Thoracic aorta (tissue), 2 donors: Measurements from ENCODE around the gene WDR44. TPM values are rescaled to one million over a fixed set of nuclear protein-coding genes. Genes with fewer than 3 reads are reported as not detected.

Experiments
- ATAC-seq: fragments of 150-250 bp; one replicate; pipeline ENCODE4 v1.8.0; 2017; ENCODE audit warnings: low read depth; ENCODE audit not compliant: insufficient number of reproducible peaks, low FRiP score
- DNase-seq: peaks from one replicate; pipeline ENCODE4 v3.0.0-alpha.2; 2020; ENCODE audit warnings: low spot score
- H3K27ac ChIP-seq, 2 donors: fragments of 200-600 bp; sonication (generic); 1 replicate in 1 of 2; 2 replicates in 1 of 2; pipeline ENCODE4 v1.5.1; 2016; ENCODE audit warnings: mild to moderate bottlenecking in 2 of 2, moderate library complexity in 2 of 2
- H3K27me3 ChIP-seq: fragments of 200-600 bp; sonication (generic); replicated peaks from 2 replicates; pipeline ENCODE4 v1.6.0; 2016; ENCODE audit warnings: mild to moderate bottlenecking; ENCODE audit not compliant: insufficient read depth
- H3K36me3 ChIP-seq: fragments of 200-600 bp; sonication (generic); one replicate; pipeline ENCODE4 v1.5.1; 2016
- H3K4me1 ChIP-seq, 2 donors: fragments of 200-600 bp; sonication (generic); 1 replicate in 1 of 2; 2 replicates in 1 of 2; pipeline versions ENCODE4 v1.5.1 to v1.6.0; 2016; ENCODE audit warnings: low read depth in 2 of 2, mild to moderate bottlenecking in 1 of 2; ENCODE audit not compliant: control insufficient read depth in 1 of 2
- H3K4me3 ChIP-seq: fragments of 200-600 bp; sonication (generic); 2 replicates; pipeline ENCODE4 v1.5.1; 2016; ENCODE audit warnings: mild to moderate bottlenecking
- H3K9me3 ChIP-seq: fragments of 200-600 bp; sonication (generic); 2 replicates; pipeline ENCODE4 v1.5.1; 2016
- CTCF ChIP-seq: fragments of 200-600 bp; sonication (generic); IDR thresholded peaks from one replicate; pipeline ENCODE4 v1.5.1; 2019; ENCODE audit warnings: antibody characterized with exemption
- total RNA-seq, 2 donors: library from RNA; depleted of rRNA; stranded (reverse); fragments of >200 nt; gene quantifications; one replicate each; pipeline versions ENCODE4 v1.1.0 to v1.2.3, GENCODE V29; 2016

The WDR44 gene
- total RNA-seq, 2 donors from 2014 or later, result 15.2 to 19.0 TPM

- ATAC-seq (no peak), DNase-seq (no peak)
- Histone ChIP-seq H3K4me3 (peak overlapping the region; percentile 85), H3K36me3 (no peaks in the 10 kb centered on the region), H3K9me3 (no peaks in the 10 kb centered on the region), H3K27ac (peak overlapping the region; percentile 81 to 87), H3K27me3 (no peaks in the 10 kb centered on the region), H3K4me1 (peaks cover 0 to 9% of the 10 kb centered on the region in 2 donors)
- TF ChIP-seq CTCF, result no peak
Observed at GRCh38 chrX:118497180-118497818, 151.4 kb downstream of the WDR44 start.

GRCh38 chrX:118498351-118498750 is 152.4 kb downstream of the WDR44 start:
- DNase-seq (no peak), ATAC-seq (no peak)
- Histone ChIP-seq H3K36me3 (no peaks in the 10 kb centered on the region), H3K4me3 (peak overlapping the region; percentile 85), H3K27ac (peak overlapping the region in 1 of 2 donors; percentile 87), H3K9me3 (no peaks in the 10 kb centered on the region), H3K4me1 (peaks cover 0 to 9% of the 10 kb centered on the region in 2 donors), H3K27me3 (no peaks in the 10 kb centered on the region)
- TF ChIP-seq CTCF, result no peak

GRCh38 chrX:118498755-118499154 is 152.8 kb downstream of the WDR44 start:
- no peaks in the 10 kb centered on the region for H3K9me3 ChIP-seq
- peak overlapping the region; percentile 12 to 87 for H3K27ac ChIP-seq
- H3K4me3 ChIP-seq, result peak overlapping the region; percentile 85
- H3K4me1 ChIP-seq, result peaks cover 3 to 9% of the 10 kb centered on the region in 2 donors
- TF ChIP-seq CTCF, result no peak
- no peak for DNase-seq
- ATAC-seq, result no peak
- no peaks in the 10 kb centered on the region for H3K36me3 ChIP-seq
- no peaks in the 10 kb centered on the region for H3K27me3 ChIP-seq

DNA sequence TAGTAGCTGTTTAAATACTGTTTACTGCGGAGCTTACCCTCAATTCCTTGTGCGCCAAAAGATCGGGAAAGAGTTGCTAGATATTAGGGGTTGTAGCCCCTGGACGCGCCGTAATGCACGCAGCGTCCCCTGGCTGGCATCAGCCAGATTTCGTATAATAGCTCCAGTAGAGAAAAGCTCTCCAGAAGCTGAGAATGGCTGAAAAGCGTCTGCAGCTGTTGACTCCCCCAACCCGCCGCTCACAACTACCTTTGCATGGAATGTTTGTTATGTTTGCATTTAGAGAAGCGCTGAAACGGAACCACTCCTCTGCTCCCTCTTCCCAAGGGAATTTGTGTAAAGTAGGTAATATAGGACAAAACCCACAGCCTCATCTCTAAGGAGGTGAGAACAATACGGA is 153.4 kb downstream of the WDR44 start:
- Histone ChIP-seq H3K36me3 (no peaks in the 10 kb centered on the region), H3K9me3 (no peaks in the 10 kb centered on the region), H3K4me1 (peaks cover 3 to 9% of the 10 kb centered on the region in 2 donors), H3K27me3 (no peaks in the 10 kb centered on the region), H3K4me3 (peak overlapping the region; percentile 85), H3K27ac (peak overlapping the region; percentile 12 to 87)
- DNase-seq (no peak), ATAC-seq (no peak)
- TF ChIP-seq CTCF, result no peak

Other genes with a start within 250 kb of the WDR44 start
- gene KLHL13, start 229.3 kb upstream of the WDR44 start, total RNA-seq, result 1 to 10 TPM; 1.4 to 9.7 TPM
- 10 to 100 TPM; 30.6 to 45.8 TPM for gene DOCK11, start 149.7 kb downstream of the WDR44 start, total RNA-seq